HG03432 (cell line): ENCODE results near the gene CYB561A3.
"Not testable (repeated sequence)": the region's sequence is repeated elsewhere in the genome, so short reads cannot be mapped to it uniquely, and the experiment has no call there.

Source experiments
- ATAC-seq: cut with Tn5 transposase; IDR thresholded peaks from one replicate; pipeline ENCODE4 v1.9.1; 2021; ENCODE audit warnings: mild to moderate bottlenecking, moderate library complexity; ENCODE audit not compliant: unreplicated experiment

CYB561A3 gene

DNA sequence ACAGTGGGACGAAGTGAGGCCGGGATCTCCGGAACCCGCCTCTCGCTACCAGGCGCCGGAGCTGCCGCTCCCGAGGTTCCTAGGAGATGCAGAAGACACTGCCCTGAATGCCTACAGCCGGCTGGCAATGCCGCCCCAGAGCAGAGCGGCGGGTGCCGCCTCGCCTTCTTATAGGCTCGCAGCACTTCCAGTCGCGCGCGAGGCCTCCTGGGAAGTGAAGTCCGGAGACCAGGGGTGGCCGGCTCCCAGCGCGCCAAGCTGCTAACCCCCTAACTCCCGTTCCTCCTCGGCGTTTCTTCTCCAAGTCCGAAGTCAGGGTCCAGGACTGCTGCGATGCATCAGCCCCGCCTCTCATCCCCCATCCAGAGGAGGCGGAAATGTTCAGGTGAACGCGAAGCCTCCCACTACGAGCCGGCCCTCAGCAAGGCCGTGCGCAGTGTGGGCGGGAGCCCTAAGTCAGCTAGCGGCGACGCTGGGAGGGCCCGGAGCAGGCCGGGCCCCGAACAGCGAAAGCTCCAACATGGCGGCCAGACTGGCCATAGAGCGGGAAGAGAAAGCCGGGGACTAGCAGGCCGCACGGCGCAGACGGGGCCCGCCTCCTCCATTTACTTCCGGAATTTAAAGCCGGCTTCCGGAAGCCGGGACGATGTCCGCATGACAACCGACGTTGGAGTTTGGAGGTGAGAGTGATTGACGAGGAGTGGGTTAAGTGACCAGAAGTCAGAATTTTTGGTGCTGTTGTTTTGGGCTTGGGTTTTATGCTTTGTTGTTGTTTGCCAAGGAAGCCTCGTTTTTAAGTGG, at the start of gene CYB561A3, which contains the start of gene TMEM138:
Gene CYB561A3, minus strand, starts transcription at position 142 of the 801 bp plus-strand sequence. CDS start 5,169 bp downstream, outside the sequence.
Gene TMEM138, plus strand, starts transcription at position 634 of the 801 bp plus-strand sequence. CDS start 2,017 bp downstream, outside the sequence.
- ATAC-seq = peak; percentile 84

DNA sequence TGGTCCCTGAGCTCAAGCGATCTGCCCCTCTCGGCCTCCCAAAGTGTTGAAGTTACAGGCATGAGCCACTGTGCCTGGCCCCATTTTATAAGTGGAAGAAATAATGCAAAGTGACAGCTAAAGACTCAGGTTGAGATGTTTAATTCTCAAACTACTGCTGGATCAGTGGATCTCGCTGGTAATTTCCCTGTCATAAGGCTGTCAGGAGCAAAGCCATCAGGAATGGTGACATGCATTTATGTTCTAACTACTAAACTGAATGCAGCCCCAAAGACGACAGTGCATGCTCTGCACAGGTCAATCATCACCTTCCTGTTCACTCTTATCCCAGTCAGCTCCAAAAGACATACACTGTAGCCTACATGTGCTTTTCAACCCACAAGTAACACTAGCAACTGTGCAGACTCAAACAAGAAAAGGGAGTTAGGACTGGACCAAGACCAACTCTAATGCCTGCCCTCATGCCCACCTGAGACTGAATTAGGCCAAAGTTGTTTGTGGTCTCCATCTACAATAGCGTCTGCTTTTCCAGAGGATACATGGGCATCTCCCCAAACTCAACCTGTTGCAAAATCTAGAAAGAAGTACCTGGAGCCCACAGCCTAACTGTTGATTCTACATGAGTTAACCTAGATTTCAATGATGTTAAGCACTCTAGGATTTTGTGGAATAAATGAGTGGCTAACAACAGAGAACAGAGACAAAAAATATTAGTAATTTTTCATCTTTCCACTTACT, 45.5 kb upstream of the CYB561A3 start:
- no peak for ATAC-seq

DNA sequence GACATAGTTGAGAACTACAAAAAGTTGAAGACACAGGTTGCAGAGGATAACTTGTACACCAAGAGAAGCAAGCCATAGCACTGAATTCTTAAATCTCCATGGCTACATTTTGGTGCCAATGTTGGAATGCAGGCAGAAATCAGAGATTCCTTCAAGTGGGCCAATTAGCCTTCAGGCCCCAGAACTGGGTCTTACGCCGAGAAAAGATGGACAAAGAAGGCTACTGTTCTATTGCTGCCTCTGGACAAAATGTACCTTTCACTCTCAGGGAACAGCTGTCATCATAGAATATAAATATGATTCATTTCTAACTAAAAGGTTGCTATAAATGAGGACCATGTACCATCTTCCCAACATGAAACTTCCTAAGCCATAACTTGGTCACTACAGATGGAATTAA, 44.4 kb upstream of the CYB561A3 start:
- ATAC-seq = no peak

GRCh38 chr11:61404641-61405040, 43.0 kb upstream of the CYB561A3 start:
- ATAC-seq = no peak

- no peak for ATAC-seq
Measured at GRCh38 chr11:61404103-61404502, 42.4 kb upstream of the CYB561A3 start.

DNA sequence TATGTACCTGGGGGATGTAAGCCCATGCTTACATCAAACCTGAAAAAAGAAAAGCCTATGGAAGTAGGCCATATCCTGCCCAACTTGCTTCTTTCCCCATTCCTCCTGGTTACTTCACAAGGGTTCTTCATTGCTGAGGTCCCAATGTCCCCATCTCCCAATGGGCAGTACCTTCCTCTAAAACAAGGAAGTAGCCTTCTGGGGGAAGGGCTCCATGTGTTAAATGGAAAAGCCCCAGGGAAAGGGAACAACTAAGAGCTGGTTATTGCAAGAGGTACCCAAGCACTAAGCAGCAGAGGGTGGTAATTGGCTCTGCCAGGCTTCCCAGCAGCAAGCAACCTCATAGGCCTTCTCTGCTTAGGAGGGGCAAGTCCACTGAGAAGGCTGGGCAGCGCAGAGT, 42.0 kb upstream of the CYB561A3 start:
- no peak for ATAC-seq

- no peak for ATAC-seq
Measured at GRCh38 chr11:61401573-61401972, 39.9 kb upstream of the CYB561A3 start.

DNA sequence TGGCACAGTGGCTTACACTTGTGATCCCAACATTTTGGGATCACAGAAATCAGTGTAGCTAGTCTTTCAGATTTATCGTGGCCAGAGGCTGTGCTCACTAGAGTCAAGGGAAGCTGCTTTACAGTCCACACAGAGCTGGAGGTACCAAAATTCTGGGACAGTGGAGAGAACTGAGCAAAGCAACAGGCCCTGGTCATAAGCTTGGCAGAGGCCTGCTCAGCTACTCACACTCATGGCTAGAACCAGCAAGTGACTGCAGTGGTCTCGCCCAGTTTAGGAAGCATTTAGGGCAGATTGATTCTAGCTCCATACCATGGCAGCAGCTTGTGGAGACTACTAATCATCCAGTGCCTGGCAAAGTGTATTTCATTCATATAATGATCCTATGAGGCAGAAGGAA, 39.5 kb upstream of the CYB561A3 start:
- no peak for ATAC-seq

- ATAC-seq = no peak
Measured at GRCh38 chr11:61392981-61393595, 31.4 kb upstream of the CYB561A3 start.

GRCh38 chr11:61390161-61390560, 28.5 kb upstream of the CYB561A3 start:
- no peak for ATAC-seq

DNA sequence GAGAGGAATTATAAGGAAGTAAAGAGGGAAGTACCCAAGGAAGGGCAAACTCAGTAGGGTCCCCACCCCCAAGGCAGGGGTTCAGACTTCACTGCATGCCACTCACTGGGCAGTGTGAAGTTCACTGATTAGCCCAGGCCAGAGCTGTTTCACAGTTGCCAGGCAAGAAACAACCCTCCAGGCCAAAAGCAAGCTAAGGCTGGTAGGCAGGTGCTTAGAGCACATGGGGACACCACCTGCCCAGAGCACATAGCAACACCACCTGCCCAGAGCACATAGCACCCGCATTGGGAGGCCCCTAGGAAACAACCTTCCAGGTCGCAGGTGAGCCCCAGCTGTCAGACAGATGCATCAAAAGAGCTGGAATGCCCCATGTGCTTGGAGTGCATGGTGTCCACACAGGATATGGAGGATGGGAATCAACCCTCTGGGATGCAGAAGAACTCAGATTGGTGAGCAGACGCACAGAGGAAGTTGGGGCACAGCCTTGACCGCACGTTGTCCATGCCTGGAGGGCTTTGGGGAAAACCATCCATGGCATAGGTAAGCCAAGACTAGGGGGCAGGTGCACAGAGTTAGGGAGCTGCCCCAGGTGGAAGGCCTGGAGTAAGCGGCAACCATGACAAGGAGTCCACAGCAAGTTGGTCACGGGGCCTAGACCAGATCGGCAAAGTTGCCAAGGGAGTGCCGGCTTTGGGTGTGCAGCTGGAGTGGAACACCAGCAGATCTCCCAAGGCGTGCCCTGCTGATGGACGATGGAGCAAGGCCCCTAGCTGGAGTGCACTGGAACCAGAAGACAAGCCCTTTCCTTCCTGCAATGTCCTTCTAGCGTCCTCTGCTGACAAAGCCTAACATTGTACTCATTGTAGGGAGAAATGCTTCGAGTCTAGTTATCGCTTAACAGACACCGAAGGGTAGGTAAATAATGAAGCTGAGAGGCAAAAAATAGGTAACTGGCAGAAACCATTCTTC, 22.9 kb upstream of the CYB561A3 start:
- ATAC-seq = no peak

DNA sequence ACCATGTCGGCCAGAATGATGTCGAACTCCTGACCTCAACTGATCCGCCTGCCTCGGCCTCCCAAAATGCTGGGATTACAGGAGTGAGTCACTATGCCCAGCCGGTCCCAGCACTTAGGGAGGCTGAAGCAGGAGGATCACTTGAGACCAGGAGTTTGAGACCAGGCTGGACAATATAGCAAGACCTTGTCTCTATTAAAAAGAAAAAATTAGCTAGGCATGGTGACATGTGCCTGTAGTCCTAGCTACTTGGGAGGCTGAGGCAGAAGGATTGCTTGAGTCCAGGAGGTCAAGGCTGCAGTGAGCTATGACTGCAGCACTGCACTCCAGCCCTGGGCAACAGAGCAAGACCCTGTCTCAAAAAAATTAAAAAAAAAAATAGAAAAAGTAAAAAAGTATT, 22.2 kb upstream of the CYB561A3 start:
- ATAC-seq = not testable (repeated sequence)

DNA sequence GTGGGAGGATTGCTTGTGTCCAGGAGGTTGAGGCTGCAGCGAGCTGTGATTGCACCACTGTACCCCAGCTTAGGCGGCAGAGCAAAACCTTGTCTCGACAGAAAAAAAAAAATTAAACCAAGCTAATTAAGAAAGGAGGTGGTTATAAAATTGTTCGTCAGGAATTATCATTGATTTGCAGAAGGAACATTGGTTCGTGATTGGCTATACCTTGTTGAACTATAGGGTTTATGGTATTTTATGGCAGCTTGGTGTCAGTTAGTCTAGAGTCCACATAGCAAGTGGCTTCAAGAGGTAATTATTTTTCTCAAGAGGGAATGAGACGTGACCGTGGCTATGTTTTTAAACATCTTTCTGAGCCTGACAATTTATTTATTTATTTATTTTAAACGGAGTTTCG, 19.2 kb upstream of the CYB561A3 start:
- no peak for ATAC-seq

- ATAC-seq = no peak
Measured at GRCh38 chr11:61378713-61379313, 17.1 kb upstream of the CYB561A3 start.

DNA sequence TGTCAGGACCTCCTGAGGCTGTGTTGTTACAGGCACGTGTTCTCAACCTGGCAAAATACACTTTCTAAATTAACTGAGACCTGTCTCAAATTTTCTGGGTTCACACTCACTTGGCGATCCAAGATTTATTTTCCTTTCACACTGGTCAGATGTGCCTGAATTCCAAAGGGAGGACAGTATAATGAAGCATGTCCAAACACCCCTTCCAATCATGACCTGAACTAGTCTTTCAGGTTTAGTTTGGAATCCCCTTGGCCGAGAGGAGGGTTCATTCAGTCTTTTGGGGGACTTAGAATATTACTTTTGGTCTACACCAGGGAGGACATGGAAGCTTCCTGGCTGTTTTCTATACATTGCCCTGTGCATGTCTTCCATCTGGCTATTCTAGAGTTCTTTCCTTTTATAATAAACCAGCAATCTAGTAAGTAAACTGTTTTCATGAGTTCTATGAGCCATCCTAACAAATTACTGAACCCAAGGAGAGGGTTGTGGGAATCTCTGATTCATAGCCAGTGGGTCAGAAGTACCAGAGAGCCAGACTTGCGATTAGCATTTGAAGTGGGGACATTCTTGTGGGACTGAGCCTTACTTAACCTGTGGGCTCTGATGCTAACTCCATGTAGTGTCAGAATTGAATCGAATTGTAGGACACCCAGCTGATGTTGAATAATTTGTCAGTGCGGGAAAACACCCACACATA, 15.9 kb upstream of the CYB561A3 start:
- ATAC-seq = no peak

DNA sequence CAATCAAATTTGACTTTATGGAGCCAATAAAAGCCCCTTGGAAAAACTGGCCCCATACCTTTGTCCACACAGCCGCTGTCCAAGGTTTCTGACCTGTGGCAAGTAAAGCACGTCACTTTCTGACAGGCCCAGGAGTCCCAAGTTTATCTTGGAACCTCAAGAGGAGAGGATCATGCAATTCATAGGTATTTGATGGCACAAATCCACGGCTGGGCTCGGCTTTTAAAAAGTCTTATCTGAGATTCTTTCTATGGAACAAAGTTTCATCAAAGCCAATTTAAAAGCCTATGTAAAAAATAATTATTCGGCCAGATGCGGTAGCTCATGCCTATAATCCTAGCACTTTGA, 14.1 kb upstream of the CYB561A3 start:
- no peak for ATAC-seq

DNA sequence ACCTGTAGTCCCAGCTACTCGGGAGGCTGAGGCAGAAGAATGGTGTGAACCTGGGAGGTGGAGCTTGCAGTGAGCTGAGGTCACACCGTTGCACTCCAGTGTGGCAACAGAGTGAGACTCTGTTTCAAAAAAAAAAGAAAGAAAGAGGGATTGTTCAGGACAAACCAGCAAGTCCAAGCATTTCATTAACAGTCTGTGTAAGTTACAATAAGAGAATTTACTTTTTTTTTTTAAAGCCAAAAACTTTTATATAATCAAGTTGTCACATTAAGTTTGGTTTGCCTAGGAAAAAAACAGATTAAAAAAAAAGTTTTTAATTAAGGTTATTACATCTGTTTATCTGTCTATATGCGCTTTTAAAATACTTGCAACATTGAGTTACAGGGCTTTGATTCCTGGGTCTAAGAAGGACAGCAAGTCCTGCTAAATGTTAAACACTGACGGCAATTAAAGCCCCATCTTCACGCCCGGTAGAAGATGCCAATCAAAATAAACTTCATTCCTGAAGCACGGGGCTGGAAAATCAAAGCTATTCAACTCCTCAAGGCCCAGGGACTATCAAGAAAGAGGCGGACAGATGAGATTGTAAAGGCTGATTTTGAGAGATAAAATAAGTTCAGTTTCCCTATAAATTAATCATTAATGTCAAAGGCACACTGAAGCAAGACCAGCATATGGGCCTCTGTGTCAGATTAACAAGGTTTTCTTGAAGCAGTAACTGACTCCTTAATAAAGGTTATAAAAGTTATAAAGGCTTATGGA, 11.2 kb upstream of the CYB561A3 start:
- ATAC-seq = no peak

- no peak for ATAC-seq
Measured at GRCh38 chr11:61370349-61371005, 8.8 kb upstream of the CYB561A3 start.
